Measurements from ENCODE around the gene MAP4K5.

DNA sequence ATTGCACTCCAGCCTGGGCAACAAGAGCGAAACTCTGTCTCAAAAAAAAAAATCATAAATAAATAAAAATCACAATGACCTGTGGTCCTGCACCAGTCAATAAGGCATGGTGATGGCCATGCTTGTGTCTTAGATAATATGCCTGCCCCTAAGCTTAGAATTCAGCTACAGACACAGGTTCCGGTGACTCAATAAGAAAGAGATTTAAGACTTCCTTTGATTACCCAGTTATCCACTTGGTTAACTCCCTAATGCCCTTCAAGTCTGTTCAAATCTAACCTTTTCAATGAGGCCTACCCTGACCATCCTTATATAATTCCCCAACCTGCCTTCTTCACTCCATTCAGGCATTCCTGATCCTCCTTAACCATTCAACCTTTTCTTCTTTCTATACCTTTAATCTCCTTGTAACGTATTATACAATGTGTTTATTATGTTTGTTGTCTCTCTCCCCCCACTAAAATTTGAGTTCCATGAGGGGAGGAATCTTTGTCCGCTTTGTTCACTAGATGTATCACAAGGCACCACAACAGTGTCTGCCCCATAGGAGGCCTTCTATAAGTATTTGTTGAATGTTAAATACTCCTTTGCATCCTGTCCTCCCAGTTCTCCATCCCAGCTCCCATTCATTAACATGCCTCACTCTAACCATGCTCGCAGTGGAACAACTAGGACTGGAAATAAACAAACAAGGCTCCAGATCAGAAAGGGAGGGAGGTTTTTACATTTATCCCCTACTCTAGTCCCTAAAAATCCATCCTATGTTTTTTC, 8.9 kb downstream of the MAP4K5 start:
- TF ChIP-seq, protein P1, sequence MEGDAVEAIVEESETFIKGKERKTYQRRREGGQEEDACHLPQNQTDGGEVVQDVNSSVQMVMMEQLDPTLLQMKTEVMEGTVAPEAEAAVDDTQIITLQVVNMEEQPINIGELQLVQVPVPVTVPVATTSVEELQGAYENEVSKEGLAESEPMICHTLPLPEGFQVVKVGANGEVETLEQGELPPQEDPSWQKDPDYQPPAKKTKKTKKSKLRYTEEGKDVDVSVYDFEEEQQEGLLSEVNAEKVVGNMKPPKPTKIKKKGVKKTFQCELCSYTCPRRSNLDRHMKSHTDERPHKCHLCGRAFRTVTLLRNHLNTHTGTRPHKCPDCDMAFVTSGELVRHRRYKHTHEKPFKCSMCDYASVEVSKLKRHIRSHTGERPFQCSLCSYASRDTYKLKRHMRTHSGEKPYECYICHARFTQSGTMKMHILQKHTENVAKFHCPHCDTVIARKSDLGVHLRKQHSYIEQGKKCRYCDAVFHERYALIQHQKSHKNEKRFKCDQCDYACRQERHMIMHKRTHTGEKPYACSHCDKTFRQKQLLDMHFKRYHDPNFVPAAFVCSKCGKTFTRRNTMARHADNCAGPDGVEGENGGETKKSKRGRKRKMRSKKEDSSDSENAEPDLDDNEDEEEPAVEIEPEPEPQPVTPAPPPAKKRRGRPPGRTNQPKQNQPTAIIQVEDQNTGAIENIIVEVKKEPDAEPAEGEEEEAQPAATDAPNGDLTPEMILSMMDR (IDR thresholded peaks at IDR 0.05), result no peak
- no peak for TF ChIP-seq POLR2A (IDR thresholded peaks at IDR 0.05)
- no peak for TF ChIP-seq POLR2AphosphoS5 (IDR thresholded peaks at IDR 0.05)
- no peak for TF ChIP-seq EP300 (IDR thresholded peaks at IDR 0.05; ENCODE audit: low read depth)

Measured in transverse colon (tissue), 4 donors.